HG02571 (cell line): ENCODE measurements around the gene RALGAPB.
"Not testable (repeated sequence)": the region's sequence is repeated elsewhere in the genome, so short reads cannot be mapped to it uniquely, and the experiment has no call there.

Experiments used
- ATAC-seq: cut with Tn5 transposase; IDR thresholded peaks from one replicate; pipeline ENCODE4 v1.9.1; 2021; ENCODE audit warnings: mild to moderate bottlenecking, moderate library complexity; ENCODE audit not compliant: unreplicated experiment

RALGAPB gene

GRCh38 chr20:38581013-38581412 lies 108.4 kb downstream of the RALGAPB start, which contains the start of gene ADIG:
Gene ADIG, plus strand, starts transcription at chr20:38581197. Its CDS starts 54 bp downstream, at chr20:38581251.
- no peak for ATAC-seq

- no peak for ATAC-seq
Observed at GRCh38 chr20:38581830-38582358, 109.3 kb downstream of the RALGAPB start.

- no peak for ATAC-seq
Observed at GRCh38 chr20:38583306-38583705, 110.7 kb downstream of the RALGAPB start.

GRCh38 chr20:38584099-38584763 lies 111.6 kb downstream of the RALGAPB start:
- ATAC-seq = no peak

GRCh38 chr20:38585404-38586180 lies 112.9 kb downstream of the RALGAPB start:
- no peak for ATAC-seq

GRCh38 chr20:38586181-38586525 lies 113.5 kb downstream of the RALGAPB start:
- ATAC-seq = no peak

- ATAC-seq = no peak
Observed at GRCh38 chr20:38588303-38588702, 115.7 kb downstream of the RALGAPB start.

- no peak for ATAC-seq
Observed at GRCh38 chr20:38589351-38589750, 116.7 kb downstream of the RALGAPB start.

- ATAC-seq = no peak
Observed at GRCh38 chr20:38589967-38590675, 117.5 kb downstream of the RALGAPB start.

GRCh38 chr20:38590676-38591473 lies 118.2 kb downstream of the RALGAPB start:
- ATAC-seq = no peak

GRCh38 chr20:38591474-38592410 lies 119.1 kb downstream of the RALGAPB start:
- no peak for ATAC-seq

- not testable (repeated sequence) for ATAC-seq
Observed at GRCh38 chr20:38592411-38592790, 119.8 kb downstream of the RALGAPB start.

GRCh38 chr20:38594281-38594680 lies 121.6 kb downstream of the RALGAPB start:
- not testable (repeated sequence) for ATAC-seq

- ATAC-seq = not testable (repeated sequence)
Observed at GRCh38 chr20:38595886-38596285, 123.2 kb downstream of the RALGAPB start.

GRCh38 chr20:38599410-38599882 lies 126.8 kb downstream of the RALGAPB start:
- no peak for ATAC-seq

GRCh38 chr20:38600057-38600456 lies 127.4 kb downstream of the RALGAPB start:
- no peak for ATAC-seq

GRCh38 chr20:38601216-38602184 lies 128.9 kb downstream of the RALGAPB start, which contains the start of gene ARHGAP40:
Gene ARHGAP40, plus strand, starts transcription at chr20:38601809.
- ATAC-seq = no peak

- no peak for ATAC-seq
Observed at GRCh38 chr20:38602185-38602581, 129.5 kb downstream of the RALGAPB start.
